Amniotic stem cell (primary cell): ENCODE data around the gene RBM8A.
A peak's percentile ranks its signal among the peaks of the same experiment; 100 is the strongest.

Source experiments
- DNase-seq: peaks from one replicate; lab custom pipeline; 2025; lab: John Stamatoyannopoulos, UW

RBM8A gene

GRCh38 chr1:145916745-145917144 lies 10.5 kb downstream of the RBM8A start:
- no peak for DNase-seq

GRCh38 chr1:145912128-145912641 lies 15.1 kb downstream of the RBM8A start:
- DNase-seq: no peak

- DNase-seq: no peak
These were observed 18.6 kb downstream of the RBM8A start for GRCh38 chr1:145908653-145909052.

- DNase-seq: no peak
These were observed 20.1 kb downstream of the RBM8A start for GRCh38 chr1:145906954-145907753.

GRCh38 chr1:145901312-145902021 lies 25.8 kb downstream of the RBM8A start:
- DNase-seq: no peak

- DNase-seq: no peak
These were observed 28.5 kb downstream of the RBM8A start for GRCh38 chr1:145898756-145899155.

- DNase-seq: no peak
These were observed 29.3 kb downstream of the RBM8A start for GRCh38 chr1:145897969-145898368.

- no peak for DNase-seq
These were observed 31.8 kb downstream of the RBM8A start for GRCh38 chr1:145895471-145895870.

GRCh38 chr1:145893306-145894055 lies 33.8 kb downstream of the RBM8A start:
- no peak for DNase-seq

- DNase-seq: no peak
These were observed 34.7 kb downstream of the RBM8A start for GRCh38 chr1:145892486-145893087.

GRCh38 chr1:145891587-145892485 lies 35.4 kb downstream of the RBM8A start:
- peak; percentile 93 for DNase-seq

- DNase-seq: no peak
These were observed 36.1 kb downstream of the RBM8A start for GRCh38 chr1:145891143-145891542.

GRCh38 chr1:145889722-145890121 lies 37.6 kb downstream of the RBM8A start:
- DNase-seq: no peak

- DNase-seq: no peak
These were observed 39.7 kb downstream of the RBM8A start for GRCh38 chr1:145887631-145888030.

GRCh38 chr1:145886816-145887215 lies 40.5 kb downstream of the RBM8A start:
- no peak for DNase-seq

GRCh38 chr1:145886390-145886789 lies 40.9 kb downstream of the RBM8A start:
- no peak for DNase-seq

GRCh38 chr1:145885738-145886287 lies 41.5 kb downstream of the RBM8A start, which contains the start of gene ANKRD35:
ANKRD35 (minus strand) TSS chr1:145885866; CDS start chr1:145885758, 108 bp downstream.
- peak; percentile 32 for DNase-seq

- DNase-seq: no peak
These were observed 42.6 kb downstream of the RBM8A start for GRCh38 chr1:145884675-145885074.

GRCh38 chr1:145879775-145880174 lies 47.5 kb downstream of the RBM8A start:
- no peak for DNase-seq

GRCh38 chr1:145878724-145879123 lies 48.6 kb downstream of the RBM8A start:
- DNase-seq: no peak
